OCI-LY7 (cell line): Measurements from ENCODE around the gene FBXO47. TPM values are rescaled to one million over a fixed set of nuclear protein-coding genes. Genes with fewer than 3 reads are reported as not detected.

Source experiments
- BruUV-seq: library from RNA; stranded (reverse); fragments of 400-500 nt; replicated peaks from 2 replicates; lab custom pipeline; 2021; lab: Mats Ljungman, UMichigan
- CTCF ChIA-PET: fragments of 300-600 bp; sonication (Branson Sonifier 250); formaldehyde crosslinking; loops from one replicate; lab custom pipeline; 2022; ENCODE audit warnings: antibody characterized with exemption; ENCODE audit not compliant: unreplicated experiment; lab: Charles Lee
- POLR2A ChIA-PET: fragments of 300-600 bp; sonication (Branson Sonifier 250); formaldehyde crosslinking; loops from one replicate; lab custom pipeline; 2022; ENCODE audit warnings: antibody characterized with exemption; lab: Charles Lee
- DNase-seq: peaks from one replicate; pipeline ENCODE4 v3.0.0-alpha.2; 2015; ENCODE audit warnings: low spot score
- H2AFZ ChIP-seq: fragments of 200-600 bp; sonication (generic), shearing (Covaris generic); 2 replicates; pipeline ENCODE4 v1.6.1; 2014; ENCODE audit warnings: mild to moderate bottlenecking, antibody characterized with exemption, low read length, moderate library complexity
- H3K27ac ChIP-seq: fragments of 200-600 bp; sonication (generic); 2 replicates; pipeline ENCODE4 v1.5.1; 2014; ENCODE audit warnings: mixed run types, low read depth, mild to moderate bottlenecking, moderate library complexity, low read length, inconsistent platforms; ENCODE audit not compliant: poor library complexity, severe bottlenecking
- H3K36me3 ChIP-seq: fragments of 200-600 bp; sonication (generic); 2 replicates; pipeline ENCODE4 v1.6.1; 2014; ENCODE audit warnings: mild to moderate bottlenecking, antibody characterized with exemption, low read length, moderate library complexity, mixed read lengths; ENCODE audit not compliant: insufficient read depth
- H3K4me1 ChIP-seq: fragments of 200-600 bp; sonication (generic); 2 replicates; pipeline ENCODE4 v1.5.1; 2014; ENCODE audit warnings: mild to moderate bottlenecking, low read length; ENCODE audit not compliant: insufficient read depth, poor library complexity, severe bottlenecking
- H3K4me2 ChIP-seq: fragments of 200-600 bp; sonication (generic); 2 replicates; pipeline ENCODE4 v1.6.1; 2014; ENCODE audit warnings: mild to moderate bottlenecking, low read length
- H3K4me3 ChIP-seq: fragments of 200-600 bp; sonication (generic); 2 replicates; pipeline ENCODE4 v1.5.1; 2014; ENCODE audit warnings: mild to moderate bottlenecking, low read depth, low read length; ENCODE audit not compliant: poor library complexity, severe bottlenecking
- H3K79me2 ChIP-seq: fragments of 200-600 bp; sonication (generic); 2 replicates; pipeline ENCODE4 v1.6.1; 2016; ENCODE audit warnings: low read depth, mild to moderate bottlenecking, low read length, moderate library complexity, mixed read lengths; ENCODE audit not compliant: insufficient read depth
- H3K9me2 ChIP-seq: fragments of 200-600 bp; sonication (generic); 2 replicates; pipeline ENCODE4 v1.6.1; 2016; ENCODE audit warnings: mild to moderate bottlenecking, low read length, mixed read lengths; ENCODE audit not compliant: insufficient read depth
- H3K9me3 ChIP-seq: fragments of 200-600 bp; sonication (generic); 2 replicates; pipeline ENCODE4 v1.6.1; 2014; ENCODE audit warnings: mild to moderate bottlenecking, mixed run types, low read length, mixed read lengths
- H4K20me1 ChIP-seq: fragments of 200-600 bp; sonication (generic); 2 replicates; pipeline ENCODE4 v1.6.1; 2014; ENCODE audit warnings: mild to moderate bottlenecking, antibody characterized with exemption, low read length, moderate library complexity, mixed read lengths; ENCODE audit not compliant: insufficient read depth
- CTCF ChIP-seq: fragments of 200-600 bp; sonication (generic); conservative IDR thresholded peaks from 2 replicates; pipeline ENCODE4 v1.5.1; 2014; ENCODE audit warnings: mild to moderate bottlenecking, antibody characterized with exemption, low read length, moderate library complexity, mixed read lengths
- EZH2phosphoT487 ChIP-seq: fragments of 200-600 bp; sonication (generic); IDR thresholded peaks from 2 replicates; pipeline ENCODE4 v1.6.1; 2018; ENCODE audit warnings: low read depth, borderline replicate concordance, mild to moderate bottlenecking, mixed run types, antibody characterized with exemption, low read length, moderate library complexity, mixed read lengths
- intact Hi-C: fragments of 100-400 bp; cut with micrococcal nuclease; formaldehyde crosslinking; loops from one replicate; pipeline ENCODE4 v1.10.0; 2022; ENCODE audit not compliant: unreplicated experiment
- total RNA-seq, 2 experiments: library from RNA; depleted of rRNA in 1 of 2; stranded (reverse); fragments of >200 nt in 1 of 2; shearing (Covaris generic) in 1 of 2; gene quantifications; 2 replicates each; pipeline ENCODE4 v1.2.3, GENCODE V29; 2014 to 2022

FBXO47 gene
- total RNA-seq, 2 experiments from 2014 or later, result 0.13 TPM; not detected in 1

GRCh38 chr17:38907930-38908675, 59.1 kb downstream of the FBXO47 start:
- no peaks in the 10 kb centered on the region for H3K9me2 ChIP-seq
- H3K27ac ChIP-seq, result peak overlapping the region; percentile 14
- H2AFZ ChIP-seq, result no peak overlapping the region
- peaks cover 7% of the 10 kb centered on the region; the same call in 1 of the 2 replicates for H3K79me2 ChIP-seq
- TF ChIP-seq CTCF (no peak), EZH2phosphoT487 (no peak)
- no peak for DNase-seq
- ChIA-PET POLR2A (interaction anchor here (1.2 kb wide), 1 partner anchor 9 kb away, joined by 6 read pairs; no protein-coding TSS in a partner anchor), CTCF (no interaction called here)
- H4K20me1 ChIP-seq, result no peaks in the 10 kb centered on the region
- intact Hi-C loops, result loop anchor here (2.0 kb wide), 1 partner anchor 37 kb away; the partner anchor contains the start of gene LASP1
- peaks cover 61% of the 10 kb centered on the region for H3K36me3 ChIP-seq
- H3K4me3 ChIP-seq, result no peak overlapping the region
- no TSS peak for BruUV-seq
- peak overlapping the region; percentile 18; the same call in 1 of the 2 replicates for H3K4me2 ChIP-seq
- no peaks in the 10 kb centered on the region for H3K9me3 ChIP-seq
- peaks cover 27% of the 10 kb centered on the region for H3K4me1 ChIP-seq

GRCh38 chr17:38906460-38907228, 60.6 kb downstream of the FBXO47 start:
- POLR2A ChIA-PET, result interaction anchor here (0.5 to 1.2 kb wide), 3 partner anchors 11 to 139 kb away, joined by 3 to 6 read pairs (median 3); no protein-coding TSS in a partner anchor
- CTCF ChIA-PET, result no interaction called here
- H3K79me2 ChIP-seq, result peaks cover 7% of the 10 kb centered on the region; the same call in 1 of the 2 replicates
- BruUV-seq, result no TSS peak
- H3K4me3 ChIP-seq, result no peak overlapping the region
- H3K9me2 ChIP-seq, result no peaks in the 10 kb centered on the region
- H3K4me1 ChIP-seq, result peaks cover 27% of the 10 kb centered on the region
- peaks cover 65% of the 10 kb centered on the region for H3K36me3 ChIP-seq
- no peaks in the 10 kb centered on the region for H3K9me3 ChIP-seq
- H2AFZ ChIP-seq, result no peak overlapping the region
- no peak overlapping the region; the same call in 1 of the 2 replicates for H3K4me2 ChIP-seq
- intact Hi-C loops, result no loop called here
- no peaks in the 10 kb centered on the region for H4K20me1 ChIP-seq
- TF ChIP-seq EZH2phosphoT487 (no peak), CTCF (no peak)
- H3K27ac ChIP-seq, result no peak overlapping the region
- no peak for DNase-seq
